GM18507 (cell line): ENCODE results near the gene SPAG9.
A peak's percentile ranks its signal among the peaks of the same experiment; 100 is the strongest.

Experiments
- DNase-seq: peaks from one replicate; pipeline ENCODE4 v3.0.0; 2011; ENCODE audit warnings: low read depth; ENCODE audit not compliant: insufficient read length; ENCODE audit errors: extremely low spot score
- FAIRE-seq: peaks from 2 replicates; lab custom pipeline; 2011; peaks lifted over from hg19 to GRCh38; lab: Jason Lieb, UNC

The SPAG9 gene, protein sequence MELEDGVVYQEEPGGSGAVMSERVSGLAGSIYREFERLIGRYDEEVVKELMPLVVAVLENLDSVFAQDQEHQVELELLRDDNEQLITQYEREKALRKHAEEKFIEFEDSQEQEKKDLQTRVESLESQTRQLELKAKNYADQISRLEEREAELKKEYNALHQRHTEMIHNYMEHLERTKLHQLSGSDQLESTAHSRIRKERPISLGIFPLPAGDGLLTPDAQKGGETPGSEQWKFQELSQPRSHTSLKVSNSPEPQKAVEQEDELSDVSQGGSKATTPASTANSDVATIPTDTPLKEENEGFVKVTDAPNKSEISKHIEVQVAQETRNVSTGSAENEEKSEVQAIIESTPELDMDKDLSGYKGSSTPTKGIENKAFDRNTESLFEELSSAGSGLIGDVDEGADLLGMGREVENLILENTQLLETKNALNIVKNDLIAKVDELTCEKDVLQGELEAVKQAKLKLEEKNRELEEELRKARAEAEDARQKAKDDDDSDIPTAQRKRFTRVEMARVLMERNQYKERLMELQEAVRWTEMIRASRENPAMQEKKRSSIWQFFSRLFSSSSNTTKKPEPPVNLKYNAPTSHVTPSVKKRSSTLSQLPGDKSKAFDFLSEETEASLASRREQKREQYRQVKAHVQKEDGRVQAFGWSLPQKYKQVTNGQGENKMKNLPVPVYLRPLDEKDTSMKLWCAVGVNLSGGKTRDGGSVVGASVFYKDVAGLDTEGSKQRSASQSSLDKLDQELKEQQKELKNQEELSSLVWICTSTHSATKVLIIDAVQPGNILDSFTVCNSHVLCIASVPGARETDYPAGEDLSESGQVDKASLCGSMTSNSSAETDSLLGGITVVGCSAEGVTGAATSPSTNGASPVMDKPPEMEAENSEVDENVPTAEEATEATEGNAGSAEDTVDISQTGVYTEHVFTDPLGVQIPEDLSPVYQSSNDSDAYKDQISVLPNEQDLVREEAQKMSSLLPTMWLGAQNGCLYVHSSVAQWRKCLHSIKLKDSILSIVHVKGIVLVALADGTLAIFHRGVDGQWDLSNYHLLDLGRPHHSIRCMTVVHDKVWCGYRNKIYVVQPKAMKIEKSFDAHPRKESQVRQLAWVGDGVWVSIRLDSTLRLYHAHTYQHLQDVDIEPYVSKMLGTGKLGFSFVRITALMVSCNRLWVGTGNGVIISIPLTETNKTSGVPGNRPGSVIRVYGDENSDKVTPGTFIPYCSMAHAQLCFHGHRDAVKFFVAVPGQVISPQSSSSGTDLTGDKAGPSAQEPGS (N-terminal part only)

DNA sequence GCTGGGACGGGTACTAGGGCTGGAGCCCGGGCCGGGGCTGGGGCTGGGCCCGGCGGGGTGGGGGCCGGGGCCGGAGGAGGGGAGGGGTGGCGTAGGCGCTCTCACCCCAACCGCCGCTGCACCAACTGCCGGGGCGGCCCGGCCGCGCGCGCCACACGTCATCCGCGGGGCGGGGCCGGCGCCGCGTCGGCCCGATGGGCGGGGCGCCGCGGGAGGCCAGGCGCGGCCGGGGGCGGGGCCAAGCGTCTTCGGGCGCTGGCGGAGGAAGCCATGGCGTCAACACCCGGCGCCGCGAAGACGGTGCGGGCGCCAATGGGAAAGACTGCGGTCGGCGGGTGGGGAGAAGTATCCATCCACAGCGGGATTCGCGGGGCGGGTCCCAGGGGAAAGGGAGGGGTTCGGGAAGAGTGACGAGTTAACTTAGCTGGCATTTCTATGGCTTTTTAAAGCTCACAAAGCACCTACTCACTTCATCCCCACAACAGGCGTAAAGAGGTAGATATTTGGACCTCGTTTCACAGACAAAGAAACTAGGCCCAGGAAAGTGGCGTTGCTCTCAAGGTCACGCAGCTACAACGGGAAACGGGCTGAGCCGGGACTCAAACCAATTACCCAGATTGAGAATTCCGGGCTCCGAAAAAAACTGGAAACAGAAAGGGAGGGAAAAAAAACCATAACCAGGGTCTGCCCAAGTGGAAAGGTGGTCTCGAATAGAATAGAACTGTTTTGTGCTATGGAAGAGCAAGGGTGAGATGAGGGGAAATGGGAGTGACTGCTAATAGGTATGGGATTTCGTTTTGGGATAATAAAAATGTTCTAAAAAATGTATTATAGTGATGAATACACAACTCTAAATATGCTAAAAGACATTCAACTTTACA, at the start of gene SPAG9:
SPAG9 (minus strand) TSS at position 130 of the 881 bp plus-strand sequence. CDS start 212 bp downstream, outside the sequence.
- FAIRE-seq (peak; percentile 72), DNase-seq (peak; percentile 91)

DNA sequence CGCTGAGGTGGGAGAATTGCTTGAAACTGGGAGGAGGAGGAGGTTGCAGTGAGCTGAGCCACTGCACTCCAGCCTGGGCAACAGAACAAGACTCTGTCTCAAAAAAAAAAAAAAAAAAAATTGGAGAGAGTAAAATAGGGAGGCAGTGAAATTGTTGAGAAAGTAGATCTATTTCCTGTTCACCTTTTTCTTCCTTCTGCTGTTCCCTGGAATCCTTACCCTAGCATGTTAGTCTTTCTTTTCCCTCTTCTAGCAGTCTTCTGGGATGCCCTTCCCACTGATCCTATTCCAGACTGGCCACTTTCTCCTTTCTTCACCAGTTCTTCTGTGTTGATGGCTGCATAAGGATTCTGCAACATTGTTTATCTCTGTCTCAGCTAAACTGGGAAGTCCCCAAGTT, 48.7 kb upstream of the SPAG9 start:
- FAIRE-seq (no peak), DNase-seq (no peak)

DNA sequence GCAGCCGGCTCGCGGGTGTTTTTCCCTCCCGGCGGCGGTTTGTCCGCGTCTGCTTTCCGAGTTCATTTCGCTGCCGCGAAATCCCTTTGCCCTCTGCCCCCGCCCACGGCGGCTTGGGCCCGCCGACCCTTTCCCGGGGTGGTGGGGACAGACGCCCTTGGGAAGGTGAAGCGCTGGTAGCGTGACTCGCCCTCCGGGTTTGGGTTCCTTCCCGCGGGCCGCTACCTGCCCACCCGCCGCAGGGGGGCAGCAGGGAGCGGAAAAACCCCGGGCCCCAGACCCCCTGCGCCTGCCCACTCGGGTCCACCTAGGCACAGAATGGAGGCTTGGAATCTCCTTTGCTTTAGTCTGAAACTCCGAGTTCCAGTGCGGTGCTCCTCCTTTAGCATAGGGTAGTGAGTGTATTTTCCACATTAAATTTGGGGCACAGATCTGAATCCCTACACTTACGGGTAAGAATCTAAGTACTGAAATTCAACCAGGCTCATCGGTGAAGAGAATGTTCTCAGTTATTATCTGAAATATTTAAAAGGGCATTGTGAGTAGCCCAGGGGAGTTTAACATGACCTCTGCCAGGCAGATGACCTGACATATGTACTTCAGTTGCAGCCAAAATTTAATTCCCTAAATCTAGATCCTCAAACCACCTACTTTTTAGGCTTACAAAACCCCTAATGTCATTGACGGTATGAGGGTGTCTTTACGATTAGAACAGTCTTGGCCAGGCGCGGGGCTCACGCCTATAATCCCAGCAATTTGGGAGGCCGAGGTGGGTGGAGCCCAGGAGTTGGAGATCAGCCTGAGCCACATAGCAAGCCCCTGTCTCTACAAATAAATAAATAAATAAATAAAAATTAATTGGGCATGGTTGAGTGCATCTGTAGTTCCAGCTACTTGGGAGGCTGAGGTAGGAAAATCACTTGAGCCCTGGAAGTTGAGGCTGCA, 46.6 kb upstream of the SPAG9 start:
- DNase-seq: peak; percentile 73
- peak; percentile 50 for FAIRE-seq

DNA sequence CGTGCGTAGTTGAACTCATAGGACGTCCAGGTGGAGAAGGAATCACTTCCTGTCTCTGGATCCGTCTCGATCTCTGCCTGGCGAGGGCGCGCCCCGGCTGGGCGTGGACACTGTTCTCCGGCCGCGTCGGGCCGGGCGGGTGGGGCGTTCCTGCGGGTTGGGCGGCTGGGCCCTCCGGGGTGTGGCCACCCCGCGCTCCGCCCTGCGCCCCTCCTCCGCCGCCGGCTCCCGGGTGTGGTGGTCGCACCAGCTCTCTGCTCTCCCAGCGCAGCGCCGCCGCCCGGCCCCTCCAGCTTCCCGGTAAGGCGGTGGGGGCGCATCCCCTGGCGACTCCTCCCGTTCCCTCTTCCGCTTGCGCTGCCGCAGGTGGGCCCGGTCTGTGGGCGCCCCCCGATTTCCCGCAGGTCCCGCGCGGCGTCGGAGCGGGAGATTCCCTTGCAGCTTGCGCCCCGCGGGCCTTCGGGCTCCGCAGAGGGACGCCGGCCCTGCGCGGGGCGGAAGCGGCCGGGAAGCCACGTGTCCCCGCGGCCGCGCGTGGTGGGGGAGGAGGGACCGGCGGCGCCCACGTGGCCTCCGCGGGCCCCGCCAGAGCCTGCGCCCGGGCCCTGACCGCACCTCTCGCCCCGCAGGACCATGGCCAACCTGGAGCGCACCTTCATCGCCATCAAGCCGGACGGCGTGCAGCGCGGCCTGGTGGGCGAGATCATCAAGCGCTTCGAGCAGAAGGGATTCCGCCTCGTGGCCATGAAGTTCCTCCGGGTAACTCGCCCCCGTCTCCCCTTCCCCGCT, 45.7 kb upstream of the SPAG9 start, which contains the start of gene NME2:
NME2 (plus strand) TSS at position 214 of the 789 bp plus-strand sequence; CDS start at position 634, 420 bp downstream.
- peak; percentile 80 for DNase-seq
- FAIRE-seq: peak; percentile 87

- DNase-seq: no peak
Observed at GRCh38 chr17:51165680-51166197, 45.1 kb upstream of the SPAG9 start.

GRCh38 chr17:51164911-51165679, 44.4 kb upstream of the SPAG9 start:
- FAIRE-seq: no peak

More at GRCh38 chr17:51165680-51166197, 45.1 kb upstream of the SPAG9 start:
- FAIRE-seq: no peak

DNA sequence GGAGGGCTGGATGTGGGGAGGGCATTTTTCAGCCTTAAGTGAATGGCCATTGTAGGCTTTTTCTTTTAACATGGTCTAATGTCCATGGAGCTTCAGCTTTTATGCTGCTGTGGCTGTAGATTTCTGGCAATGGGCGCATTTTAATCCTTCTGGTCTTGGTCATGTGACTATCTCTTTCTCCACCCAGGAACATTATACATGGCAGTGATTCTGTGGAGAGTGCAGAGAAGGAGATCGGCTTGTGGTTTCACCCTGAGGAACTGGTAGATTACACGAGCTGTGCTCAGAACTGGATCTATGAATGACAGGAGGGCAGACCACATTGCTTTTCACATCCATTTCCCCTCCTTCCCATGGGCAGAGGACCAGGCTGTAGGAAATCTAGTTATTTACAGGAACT, 40.9 kb upstream of the SPAG9 start:
- no peak for FAIRE-seq
- no peak for DNase-seq

More at GRCh38 chr17:51164911-51165679, 44.4 kb upstream of the SPAG9 start:
- DNase-seq: no peak

- FAIRE-seq (no peak), DNase-seq (no peak)
Observed at GRCh38 chr17:51159604-51160003, 38.9 kb upstream of the SPAG9 start.

DNA sequence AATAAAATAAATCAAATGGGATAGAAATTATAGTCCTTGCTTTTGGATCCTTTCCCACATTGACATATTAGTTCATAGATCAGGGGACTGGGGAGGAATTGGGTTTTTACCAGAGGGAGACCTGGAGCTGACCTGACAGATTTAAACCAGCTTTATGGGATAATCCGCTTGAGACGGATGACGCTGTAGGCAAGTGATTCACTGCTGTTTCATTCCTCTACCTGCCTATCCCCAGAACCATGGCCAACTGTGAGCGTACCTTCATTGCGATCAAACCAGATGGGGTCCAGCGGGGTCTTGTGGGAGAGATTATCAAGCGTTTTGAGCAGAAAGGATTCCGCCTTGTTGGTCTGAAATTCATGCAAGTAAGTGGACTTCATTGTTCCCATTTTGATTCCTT, 34.7 kb upstream of the SPAG9 start:
- DNase-seq (no peak), FAIRE-seq (no peak)

GRCh38 chr17:51154176-51154575, 33.5 kb upstream of the SPAG9 start:
- FAIRE-seq (no peak), DNase-seq (no peak)

DNA sequence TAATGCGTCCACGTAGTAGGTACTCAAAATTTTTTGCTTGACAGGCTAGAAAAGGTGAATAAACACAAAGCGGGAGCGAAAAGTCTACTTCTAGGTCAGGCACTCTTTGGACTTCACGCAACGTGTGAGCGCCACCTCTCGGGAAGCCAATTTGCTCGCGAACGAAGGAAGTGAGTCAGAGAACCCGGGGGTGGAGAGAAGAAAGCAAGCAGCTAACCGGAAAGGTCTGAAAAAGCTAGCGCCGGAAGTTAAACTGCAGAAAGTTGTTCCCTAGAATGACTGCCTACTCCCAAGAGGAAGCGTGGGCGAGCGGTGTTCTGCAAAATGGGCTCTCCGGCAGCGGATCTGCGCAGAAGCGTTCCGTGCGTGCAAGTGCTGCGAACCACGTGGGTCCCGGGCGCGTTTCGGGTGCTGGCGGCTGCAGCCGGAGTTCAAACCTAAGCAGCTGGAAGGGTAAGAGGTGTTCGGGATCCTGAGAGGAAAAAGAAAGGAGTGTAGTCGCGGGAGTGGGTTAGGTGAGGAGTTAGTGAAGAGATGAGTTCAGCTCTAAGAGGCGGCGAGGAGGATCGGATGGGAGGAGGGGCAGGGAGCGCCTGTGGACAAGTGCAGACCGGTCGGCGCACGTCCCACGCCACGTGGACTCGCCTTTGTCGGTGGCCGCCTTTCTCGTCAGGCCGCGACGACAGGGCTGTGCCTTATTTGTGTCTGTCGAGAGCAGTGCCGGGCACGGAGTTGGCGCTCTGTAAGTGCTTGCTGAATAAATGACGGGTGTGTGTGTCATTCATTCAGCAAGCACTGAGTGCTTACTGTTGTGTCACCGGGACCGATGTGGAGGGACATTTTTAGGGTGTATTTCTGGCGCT, 32.8 kb upstream of the SPAG9 start, which contains the start of gene NME1:
NME1 (plus strand) TSS at position 350 of the 863 bp plus-strand sequence. CDS start 2,096 bp downstream, outside the sequence.
- peak; percentile 91 for DNase-seq
- peak; percentile 97 for FAIRE-seq

DNA sequence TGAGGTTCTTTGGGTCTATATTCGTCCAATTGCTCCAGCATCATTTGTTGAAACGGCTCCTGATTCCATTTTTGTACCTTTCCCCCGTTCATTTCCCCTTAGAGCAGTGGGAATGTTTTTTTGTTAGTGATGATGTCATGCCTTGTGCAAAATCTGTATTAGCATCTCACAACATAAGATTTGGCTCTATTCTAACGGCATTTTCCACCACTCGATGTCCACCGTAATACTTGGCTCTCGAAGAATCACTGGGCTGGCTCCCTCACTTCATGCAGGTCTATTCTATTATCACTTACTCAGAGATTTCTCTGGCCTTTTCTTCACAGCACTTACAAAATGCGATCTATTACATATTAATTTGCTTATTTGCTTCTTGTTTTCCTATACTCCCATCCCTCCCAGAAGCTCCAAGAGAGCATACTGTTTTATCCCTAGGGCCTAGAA, 32.1 kb upstream of the SPAG9 start:
- FAIRE-seq (no peak), DNase-seq (no peak)

DNA sequence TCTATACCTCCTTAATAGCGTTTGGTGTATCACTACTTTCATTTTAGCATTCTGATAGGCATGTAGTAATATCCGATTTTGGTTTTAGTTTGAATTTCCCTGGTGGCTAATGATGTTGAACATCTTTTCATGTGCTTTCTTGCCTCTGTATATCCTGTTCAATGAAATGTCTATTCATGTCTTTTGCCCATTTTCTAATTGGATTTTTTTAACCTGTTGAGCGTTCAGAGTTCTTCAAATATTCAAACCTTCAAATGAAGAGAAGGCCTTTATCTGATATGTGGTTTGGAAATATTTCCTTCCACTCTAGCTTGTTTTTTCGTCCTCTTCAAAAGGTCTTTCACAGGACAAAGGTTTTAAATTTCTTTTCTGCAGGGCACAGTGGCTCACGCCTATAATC, 30.3 kb upstream of the SPAG9 start:
- DNase-seq (no peak), FAIRE-seq (no peak)

DNA sequence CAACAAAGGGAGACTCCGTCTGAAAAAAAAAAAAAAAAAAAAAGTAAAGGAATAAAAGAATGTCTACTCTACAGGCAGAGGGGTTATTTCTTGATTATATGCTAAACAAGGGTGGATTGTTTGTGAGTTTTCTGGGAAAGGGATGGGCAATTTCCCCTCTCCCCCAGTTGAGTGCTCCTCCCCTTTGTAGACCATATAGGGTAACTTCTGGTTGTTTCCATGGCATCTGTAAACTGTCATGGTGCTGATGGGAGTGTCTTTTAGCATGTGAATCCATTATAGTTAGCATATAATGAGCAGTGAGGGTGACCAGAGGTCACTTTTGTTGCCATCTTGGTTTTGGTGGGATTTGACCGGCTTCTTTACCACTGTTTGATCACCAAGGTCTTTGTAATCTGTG, 28.5 kb upstream of the SPAG9 start:
- no peak for FAIRE-seq
- DNase-seq: no peak

GRCh38 chr17:51147650-51148049, 27.0 kb upstream of the SPAG9 start:
- FAIRE-seq (no peak), DNase-seq (no peak)
